Caco-2 (cell line): ENCODE results near the gene TNNI3K. TPM values are rescaled to one million over a fixed set of nuclear protein-coding genes. Genes with fewer than 3 reads are reported as not detected.

ENCODE experiments used
- BruUV-seq: library from RNA; stranded (reverse); fragments of 400-500 nt; replicated peaks from 2 replicates; lab custom pipeline; 2021; lab: Mats Ljungman, UMichigan
- CTCF ChIA-PET: fragments of 300-600 bp; sonication (Branson Sonifier 250); formaldehyde crosslinking; loops from one replicate; lab custom pipeline; 2022; ENCODE audit warnings: antibody characterized with exemption; lab: Charles Lee
- POLR2A ChIA-PET: fragments of 300-600 bp; sonication (Branson Sonifier 250); formaldehyde crosslinking; loops from one replicate; lab custom pipeline; 2022; ENCODE audit warnings: antibody characterized with exemption; lab: Charles Lee
- DNase-seq, 2 experiments: peaks; one replicate each; pipeline versions ENCODE4 v3.0.0 to v3.0.0-alpha.2; 2020 to 2022
- H3K27me3 ChIP-seq: replicated peaks from 2 replicates; pipeline ENCODE4 v1.6.0; 2011; ENCODE audit warnings: low read length; ENCODE audit not compliant: control insufficient read depth, insufficient read depth
- H3K36me3 ChIP-seq: 2 replicates; pipeline ENCODE4 v1.5.1; 2011; ENCODE audit warnings: low read length; ENCODE audit not compliant: control insufficient read depth, insufficient read depth
- H3K4me1 ChIP-seq: fragments of 250-450 bp; sonication (Bioruptor Pico); 2 replicates; pipeline ENCODE4 v1.5.1; 2020; ENCODE audit warnings: mild to moderate bottlenecking
- H3K4me3 ChIP-seq: 2 replicates; pipeline ENCODE4 v1.5.1; 2011; ENCODE audit warnings: low read depth, mild to moderate bottlenecking, control low read depth, low read length
- H3K9me3 ChIP-seq: fragments of 250-450 bp; sonication (Bioruptor Pico); 2 replicates; pipeline ENCODE4 v1.5.1; 2020; ENCODE audit warnings: mild to moderate bottlenecking, moderate library complexity
- H3K27ac Mint-ChIP-seq: one replicate; pipeline ENCODE4 v1.8.0; 2022; ENCODE audit warnings: mixed read lengths; ENCODE audit not compliant: unreplicated experiment
- H3K27me3 Mint-ChIP-seq: one replicate; pipeline ENCODE4 v1.8.0; 2022; ENCODE audit warnings: mixed read lengths; ENCODE audit not compliant: insufficient read depth, unreplicated experiment
- H3K36me3 Mint-ChIP-seq: one replicate; pipeline ENCODE4 v1.8.0; 2022; ENCODE audit warnings: mild to moderate bottlenecking, mixed read lengths; ENCODE audit not compliant: insufficient read depth, unreplicated experiment
- H3K4me1 Mint-ChIP-seq: one replicate; pipeline ENCODE4 v1.8.0; 2022; ENCODE audit warnings: low read depth, mixed read lengths; ENCODE audit not compliant: unreplicated experiment
- H3K4me3 Mint-ChIP-seq: one replicate; pipeline ENCODE4 v1.8.0; 2022; ENCODE audit warnings: mild to moderate bottlenecking, moderate library complexity, mixed read lengths; ENCODE audit not compliant: unreplicated experiment
- H3K9me3 Mint-ChIP-seq: one replicate; pipeline ENCODE4 v1.8.0; 2022; ENCODE audit warnings: mixed read lengths; ENCODE audit not compliant: unreplicated experiment
- CTCF ChIP-seq, 2 experiments: fragments of 200-600 bp in 1 of 2; IDR thresholded peaks; 1 replicate in 1 of 2; 2 replicates in 1 of 2; pipeline versions ENCODE4 v1.5.1 to v1.8.0; 2011 to 2022; ENCODE audit warnings: antibody characterized with exemption in 1 of 2, control low read depth in 1 of 2, inconsistent platforms in 1 of 2, low read depth in 1 of 2, low read length in 1 of 2, mild to moderate bottlenecking in 1 of 2, moderate library complexity in 1 of 2; ENCODE audit not compliant: insufficient read depth in 1 of 2, severe bottlenecking in 1 of 2, unreplicated experiment in 1 of 2
- intact Hi-C: fragments of 100-400 bp; cut with micrococcal nuclease; formaldehyde crosslinking; loops from one replicate; pipeline ENCODE4 v1.10.0; 2022; ENCODE audit not compliant: unreplicated experiment
- total RNA-seq: library from RNA; stranded (reverse); gene quantifications from 2 replicates; pipeline ENCODE4 v1.2.3, GENCODE V29; 2022

TNNI3K gene
- total RNA-seq, 1 experiment from 2014 or later: not detected

DNA sequence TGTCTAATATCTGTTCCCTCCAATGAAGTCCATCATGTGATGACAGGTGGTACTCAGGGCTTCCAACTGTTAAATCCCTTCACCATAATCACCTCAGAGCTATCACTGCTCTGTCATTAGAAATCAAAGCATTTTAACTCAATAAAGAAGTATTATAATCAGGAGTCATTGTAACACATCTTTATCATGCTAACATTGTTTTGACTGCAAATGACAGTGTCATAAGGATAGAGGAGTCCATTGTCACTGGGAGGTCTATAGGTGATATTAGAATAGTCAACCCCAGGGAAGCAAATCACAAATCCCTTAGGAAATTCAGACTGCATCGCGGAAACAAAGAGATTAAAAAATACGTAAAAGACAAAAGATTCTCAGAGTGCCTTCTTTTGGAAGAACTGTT lies 246.4 kb downstream of the TNNI3K start:
- Histone ChIP-seq H3K36me3 (no peaks in the 10 kb centered on the region), H3K27me3 (no peaks in the 10 kb centered on the region), H3K4me3 (no peak overlapping the region), H3K9me3 (no peaks in the 10 kb centered on the region), H3K4me1 (no peaks in the 10 kb centered on the region)
- H3K4me1 Mint-ChIP-seq: no peaks in the 10 kb centered on the region
- no peaks in the 10 kb centered on the region for H3K9me3 Mint-ChIP-seq
- H3K36me3 Mint-ChIP-seq: no peaks in the 10 kb centered on the region
- H3K27me3 Mint-ChIP-seq: no peaks in the 10 kb centered on the region
- POLR2A ChIA-PET: no interaction called here
- CTCF ChIA-PET: no interaction called here
- H3K4me3 Mint-ChIP-seq: no peak overlapping the region
- TF ChIP-seq CTCF (IDR thresholded peaks at IDR 0.05; ENCODE audit: insufficient read depth in 1 of 2, low read depth in 1 of 2, low read length in 1 of 2, severe bottlenecking in 1 of 2, unreplicated experiment in 1 of 2): no peak
- DNase-seq: no peak
- no peak overlapping the region for H3K27ac Mint-ChIP-seq
- intact Hi-C loops: no loop called here
- no TSS peak for BruUV-seq

- H3K27ac Mint-ChIP-seq: no peak overlapping the region
- CTCF ChIA-PET: no interaction called here
Observed at GRCh38 chr1:74485622-74486021, 250.4 kb downstream of the TNNI3K start.

GRCh38 chr1:74486036-74486435 lies 250.8 kb downstream of the TNNI3K start:
- DNase-seq: no peak
- H3K36me3 Mint-ChIP-seq: no peaks in the 10 kb centered on the region

More at GRCh38 chr1:74485622-74486021, 250.4 kb downstream of the TNNI3K start:
- no peaks in the 10 kb centered on the region for H3K4me1 Mint-ChIP-seq
- no peak overlapping the region for H3K4me3 Mint-ChIP-seq
- no peaks in the 10 kb centered on the region for H3K36me3 Mint-ChIP-seq
- DNase-seq: no peak
- H3K27me3 Mint-ChIP-seq: no peaks in the 10 kb centered on the region
- H3K4me3 ChIP-seq: no peak overlapping the region
- intact Hi-C loops: no loop called here
- no peaks in the 10 kb centered on the region for H3K36me3 ChIP-seq
- no peaks in the 10 kb centered on the region for H3K9me3 Mint-ChIP-seq
- TF ChIP-seq CTCF (IDR thresholded peaks at IDR 0.05; ENCODE audit: insufficient read depth in 1 of 2, low read depth in 1 of 2, low read length in 1 of 2, severe bottlenecking in 1 of 2, unreplicated experiment in 1 of 2): no peak
- no peaks in the 10 kb centered on the region for H3K9me3 ChIP-seq
- POLR2A ChIA-PET: no interaction called here
- H3K27me3 ChIP-seq: no peaks in the 10 kb centered on the region
- no peaks in the 10 kb centered on the region for H3K4me1 ChIP-seq
- no TSS peak for BruUV-seq

More at GRCh38 chr1:74486036-74486435, 250.8 kb downstream of the TNNI3K start:
- no peak for TF ChIP-seq CTCF (IDR thresholded peaks at IDR 0.05; ENCODE audit: insufficient read depth in 1 of 2, low read depth in 1 of 2, low read length in 1 of 2, severe bottlenecking in 1 of 2, unreplicated experiment in 1 of 2)
- intact Hi-C loops: no loop called here
- Mint-ChIP-seq H3K4me3 (no peak overlapping the region), H3K4me1 (no peaks in the 10 kb centered on the region), H3K9me3 (no peaks in the 10 kb centered on the region), H3K27ac (no peak overlapping the region), H3K27me3 (no peaks in the 10 kb centered on the region)
- no peaks in the 10 kb centered on the region for H3K4me1 ChIP-seq
- no peak overlapping the region for H3K4me3 ChIP-seq
- no TSS peak for BruUV-seq
- CTCF ChIA-PET: no interaction called here
- no peaks in the 10 kb centered on the region for H3K27me3 ChIP-seq
- H3K9me3 ChIP-seq: no peaks in the 10 kb centered on the region
- H3K36me3 ChIP-seq: no peaks in the 10 kb centered on the region
- POLR2A ChIA-PET: no interaction called here
